Loucy (cell line): ENCODE data around the gene DMRTC2.

Source experiments
- H2AFZ ChIP-seq: fragments of 200-600 bp; sonication (generic); 2 replicates; pipeline ENCODE4 v1.6.0; 2016; ENCODE audit warnings: antibody characterized with exemption, mild to moderate bottlenecking, low read length, moderate library complexity
- H3F3A ChIP-seq: fragments of 200-600 bp; 2 replicates; pipeline ENCODE4 v1.6.0; 2016; ENCODE audit warnings: antibody characterized with exemption, low read depth, mild to moderate bottlenecking
- H3K27me3 ChIP-seq: fragments of 200-600 bp; sonication (generic); 2 replicates; pipeline ENCODE4 v1.6.1; 2014; ENCODE audit warnings: low read length, mild to moderate bottlenecking; ENCODE audit not compliant: insufficient read depth, poor library complexity, severe bottlenecking
- H3K36me3 ChIP-seq: fragments of 200-600 bp; sonication (generic); 2 replicates; pipeline ENCODE4 v1.6.1; 2016; ENCODE audit warnings: low read length; ENCODE audit not compliant: insufficient read depth
- H3K4me1 ChIP-seq: fragments of 200-600 bp; sonication (generic); 2 replicates; pipeline ENCODE4 v1.5.1; 2014; ENCODE audit warnings: low read length, mild to moderate bottlenecking; ENCODE audit not compliant: insufficient read depth, poor library complexity, severe bottlenecking
- H3K4me2 ChIP-seq: fragments of 200-600 bp; sonication (generic); 2 replicates; pipeline ENCODE4 v1.6.0; 2014; ENCODE audit warnings: antibody characterized with exemption, low read length, low read depth, mild to moderate bottlenecking; ENCODE audit not compliant: poor library complexity, severe bottlenecking
- H3K4me3 ChIP-seq: fragments of 200-600 bp; sonication (generic); 2 replicates; pipeline ENCODE4 v1.5.1; 2014; ENCODE audit warnings: low read length, mild to moderate bottlenecking, mixed read lengths; ENCODE audit not compliant: poor library complexity, severe bottlenecking
- H3K79me2 ChIP-seq: fragments of 200-600 bp; sonication (generic); 2 replicates; pipeline ENCODE4 v1.6.1; 2014; ENCODE audit warnings: low read length; ENCODE audit not compliant: insufficient read depth
- H3K9ac ChIP-seq: fragments of 200-600 bp; sonication (generic); 2 replicates; pipeline ENCODE4 v1.6.0; 2014; ENCODE audit warnings: mild to moderate bottlenecking, low read depth, low read length, moderate library complexity; ENCODE audit not compliant: poor library complexity, severe bottlenecking
- H3K9me2 ChIP-seq: fragments of 200-600 bp; sonication (generic); replicated peaks from 2 replicates; pipeline ENCODE4 v1.6.1; 2016; ENCODE audit warnings: low read depth, low read length, mixed read lengths
- H3K9me3 ChIP-seq: fragments of 200-600 bp; sonication (generic); 2 replicates; pipeline ENCODE4 v1.6.1; 2014; ENCODE audit warnings: mild to moderate bottlenecking, antibody characterized with exemption, low read length, low read depth; ENCODE audit not compliant: insufficient read depth
- H4K20me1 ChIP-seq: fragments of 200-600 bp; sonication (generic); 2 replicates; pipeline ENCODE4 v1.6.0; 2014; ENCODE audit warnings: antibody characterized with exemption, low read length, mild to moderate bottlenecking; ENCODE audit not compliant: insufficient read depth, poor library complexity, severe bottlenecking
- EZH2phosphoT487 ChIP-seq: fragments of 200-600 bp; IDR thresholded peaks from 2 replicates; pipeline ENCODE4 v1.6.1; 2018; ENCODE audit warnings: antibody characterized with exemption, mild to moderate bottlenecking, moderate library complexity, borderline replicate concordance
- TF ChIP-seq, protein P1 (sequence below): fragments of 200-600 bp; sonication (generic); conservative IDR thresholded peaks from 2 replicates; pipeline ENCODE4 v1.5.1; 2014; ENCODE audit warnings: mild to moderate bottlenecking, antibody characterized with exemption, low read length

The DMRTC2 gene

DNA sequence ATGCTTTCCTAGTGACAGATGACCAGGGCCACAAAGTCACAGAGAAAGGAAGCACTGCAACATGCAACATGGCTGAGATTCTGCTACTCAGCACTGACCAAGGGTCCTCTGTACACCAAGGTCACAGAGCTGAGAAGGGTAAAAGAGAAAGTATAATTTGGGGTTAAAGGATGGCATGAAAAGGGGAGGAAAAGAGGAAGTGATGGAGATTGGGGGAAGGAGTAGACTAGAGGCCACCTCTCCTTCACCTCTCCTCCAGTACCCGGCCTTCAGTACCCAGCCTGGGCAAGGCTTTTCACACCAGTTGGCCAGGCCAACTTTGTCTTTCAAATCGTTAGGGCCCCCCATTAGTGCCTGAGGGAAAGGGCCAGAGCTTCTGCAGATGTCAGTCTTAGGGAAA is 8.9 kb downstream of the DMRTC2 start:
- Histone ChIP-seq H3K4me3 (no peak overlapping the region), H3K9me3 (no peaks in the 10 kb centered on the region), H3K4me1 (no peaks in the 10 kb centered on the region), H3K9ac (no peak overlapping the region), H3K79me2 (no peaks in the 10 kb centered on the region), H3K27me3 (no peaks in the 10 kb centered on the region), H3K4me2 (no peak overlapping the region), H3K9me2 (no peaks in the 10 kb centered on the region), H3K36me3 (no peaks in the 10 kb centered on the region), H2AFZ (no peak overlapping the region), H4K20me1 (no peaks in the 10 kb centered on the region), H3F3A (no peaks in the 10 kb centered on the region)
- no peak for TF ChIP-seq EZH2phosphoT487
- TF ChIP-seq, protein P1, sequence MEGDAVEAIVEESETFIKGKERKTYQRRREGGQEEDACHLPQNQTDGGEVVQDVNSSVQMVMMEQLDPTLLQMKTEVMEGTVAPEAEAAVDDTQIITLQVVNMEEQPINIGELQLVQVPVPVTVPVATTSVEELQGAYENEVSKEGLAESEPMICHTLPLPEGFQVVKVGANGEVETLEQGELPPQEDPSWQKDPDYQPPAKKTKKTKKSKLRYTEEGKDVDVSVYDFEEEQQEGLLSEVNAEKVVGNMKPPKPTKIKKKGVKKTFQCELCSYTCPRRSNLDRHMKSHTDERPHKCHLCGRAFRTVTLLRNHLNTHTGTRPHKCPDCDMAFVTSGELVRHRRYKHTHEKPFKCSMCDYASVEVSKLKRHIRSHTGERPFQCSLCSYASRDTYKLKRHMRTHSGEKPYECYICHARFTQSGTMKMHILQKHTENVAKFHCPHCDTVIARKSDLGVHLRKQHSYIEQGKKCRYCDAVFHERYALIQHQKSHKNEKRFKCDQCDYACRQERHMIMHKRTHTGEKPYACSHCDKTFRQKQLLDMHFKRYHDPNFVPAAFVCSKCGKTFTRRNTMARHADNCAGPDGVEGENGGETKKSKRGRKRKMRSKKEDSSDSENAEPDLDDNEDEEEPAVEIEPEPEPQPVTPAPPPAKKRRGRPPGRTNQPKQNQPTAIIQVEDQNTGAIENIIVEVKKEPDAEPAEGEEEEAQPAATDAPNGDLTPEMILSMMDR, result no peak

DNA sequence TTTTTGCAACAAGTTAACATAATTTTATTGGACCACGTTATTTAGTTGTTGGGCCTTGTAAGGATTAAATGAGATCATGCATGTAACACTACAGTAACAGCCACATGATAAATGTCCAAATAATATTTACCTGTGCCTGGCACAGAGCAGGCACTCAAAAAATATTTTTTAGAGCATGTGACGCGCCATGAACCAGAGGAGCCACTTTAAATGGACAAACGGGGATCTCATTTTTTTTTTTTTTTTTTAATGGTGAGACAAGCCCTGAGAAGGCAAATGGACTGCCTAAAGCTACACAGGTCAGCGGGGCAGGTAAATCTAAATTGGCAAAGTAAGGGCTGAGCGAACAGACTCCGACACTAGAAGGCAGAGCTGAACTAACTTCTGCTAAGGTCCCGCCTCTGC is 14.4 kb downstream of the DMRTC2 start:
- Histone ChIP-seq H3K27me3 (peaks cover 5% of the 10 kb centered on the region), H3K9me3 (no peaks in the 10 kb centered on the region), H2AFZ (peak overlapping the region; percentile 65; the same call in 1 of the 2 replicates), H4K20me1 (peaks cover 39% of the 10 kb centered on the region), H3K79me2 (peaks cover 42% of the 10 kb centered on the region), H3K4me2 (peak overlapping the region; percentile 79), H3K9ac (peak overlapping the region; percentile 58), H3K9me2 (no peaks in the 10 kb centered on the region), H3F3A (no peaks in the 10 kb centered on the region), H3K36me3 (peaks cover 27% of the 10 kb centered on the region), H3K4me3 (peak overlapping the region; percentile 62), H3K4me1 (peaks cover 38% of the 10 kb centered on the region)
- no peak for TF ChIP-seq EZH2phosphoT487
- TF ChIP-seq, protein P1, result no peak; the same call in 1 of the 2 replicates

DNA sequence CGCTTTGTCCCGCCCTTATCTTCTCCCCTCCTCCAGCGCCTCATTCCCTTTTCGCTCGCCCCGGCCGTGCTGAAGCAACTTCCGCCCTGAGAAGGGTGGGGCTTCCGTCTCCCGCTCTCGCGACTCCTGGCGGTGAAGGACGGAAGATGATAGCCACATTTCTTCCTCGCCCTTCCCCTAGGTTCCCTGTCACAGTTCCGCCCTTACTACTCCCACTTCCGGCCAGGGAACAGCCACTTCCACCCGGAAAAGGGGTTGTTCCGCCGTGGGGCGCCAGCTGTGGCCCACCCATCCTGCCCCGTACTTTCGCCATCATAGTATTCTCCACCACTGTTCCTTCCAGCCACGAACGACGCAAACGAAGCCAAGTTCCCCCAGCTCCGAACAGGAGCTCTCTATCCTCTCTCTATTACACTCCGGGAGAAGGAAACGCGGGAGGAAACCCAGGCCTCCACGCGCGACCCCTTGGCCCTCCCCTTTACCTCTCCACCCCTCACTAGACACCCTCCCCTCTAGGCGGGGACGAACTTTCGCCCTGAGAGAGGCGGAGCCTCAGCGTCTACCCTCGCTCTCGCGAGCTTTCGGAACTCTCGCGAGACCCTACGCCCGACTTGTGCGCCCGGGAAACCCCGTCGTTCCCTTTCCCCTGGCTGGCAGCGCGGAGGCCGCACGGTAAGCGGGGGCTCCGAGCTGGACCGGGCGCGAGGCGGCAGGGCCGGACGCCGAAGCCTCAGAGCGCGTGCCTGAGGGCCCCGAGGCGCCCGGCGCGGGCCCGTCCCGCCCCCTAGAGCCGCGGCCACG is 15.0 kb downstream of the DMRTC2 start, which contains the start of gene RPS19:
RPS19 (plus strand) TSS at position 638 of the 801 bp plus-strand sequence. CDS start 520 bp downstream, outside the sequence.
- H3K4me1 ChIP-seq, result peaks cover 44% of the 10 kb centered on the region
- H3K9ac ChIP-seq, result peak within 1 kb of the TSS; percentile 100
- TF ChIP-seq, protein P1, result peak; percentile 52; the same call in 1 of the 2 replicates
- TF ChIP-seq EZH2phosphoT487, result no peak
- H2AFZ ChIP-seq, result peak within 1 kb of the TSS; percentile 92
- H3K36me3 ChIP-seq, result peaks cover 33% of the 10 kb centered on the region
- peaks cover 45% of the 10 kb centered on the region for H4K20me1 ChIP-seq
- no peaks in the 10 kb centered on the region for H3K9me2 ChIP-seq
- H3K9me3 ChIP-seq, result no peaks in the 10 kb centered on the region
- H3K79me2 ChIP-seq, result peaks cover 48% of the 10 kb centered on the region
- peaks cover 5% of the 10 kb centered on the region for H3K27me3 ChIP-seq
- H3K4me2 ChIP-seq, result peak within 1 kb of the TSS; percentile 92
- H3F3A ChIP-seq, result no peaks in the 10 kb centered on the region
- H3K4me3 ChIP-seq, result peak within 1 kb of the TSS; percentile 93
